Body of pancreas (tissue), 4 donors: ENCODE measurements around the gene FAM78A.

Source experiments
- POLR2A ChIP-seq, 3 donors: fragments of 450-650 bp; IDR thresholded peaks; one replicate each; pipeline ENCODE4 v1.6.1; 2016; ENCODE audit warnings: antibody characterized with exemption in 3 of 3, mild to moderate bottlenecking in 2 of 3
- TF ChIP-seq, protein P1 (sequence below), 7 experiments: fragments of 450-650 bp in 4 of 7; fragments of 200-600 bp in 3 of 7; sonication (generic) in 3 of 7; IDR thresholded peaks; one replicate each; pipeline ENCODE4 v1.5.1; 2016 to 2019; ENCODE audit warnings: antibody characterized with exemption in 7 of 7

GRCh38 chr9:131278702-131279111, 2.4 kb upstream of the FAM78A start:
- TF ChIP-seq, protein P1, sequence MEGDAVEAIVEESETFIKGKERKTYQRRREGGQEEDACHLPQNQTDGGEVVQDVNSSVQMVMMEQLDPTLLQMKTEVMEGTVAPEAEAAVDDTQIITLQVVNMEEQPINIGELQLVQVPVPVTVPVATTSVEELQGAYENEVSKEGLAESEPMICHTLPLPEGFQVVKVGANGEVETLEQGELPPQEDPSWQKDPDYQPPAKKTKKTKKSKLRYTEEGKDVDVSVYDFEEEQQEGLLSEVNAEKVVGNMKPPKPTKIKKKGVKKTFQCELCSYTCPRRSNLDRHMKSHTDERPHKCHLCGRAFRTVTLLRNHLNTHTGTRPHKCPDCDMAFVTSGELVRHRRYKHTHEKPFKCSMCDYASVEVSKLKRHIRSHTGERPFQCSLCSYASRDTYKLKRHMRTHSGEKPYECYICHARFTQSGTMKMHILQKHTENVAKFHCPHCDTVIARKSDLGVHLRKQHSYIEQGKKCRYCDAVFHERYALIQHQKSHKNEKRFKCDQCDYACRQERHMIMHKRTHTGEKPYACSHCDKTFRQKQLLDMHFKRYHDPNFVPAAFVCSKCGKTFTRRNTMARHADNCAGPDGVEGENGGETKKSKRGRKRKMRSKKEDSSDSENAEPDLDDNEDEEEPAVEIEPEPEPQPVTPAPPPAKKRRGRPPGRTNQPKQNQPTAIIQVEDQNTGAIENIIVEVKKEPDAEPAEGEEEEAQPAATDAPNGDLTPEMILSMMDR (IDR thresholded peaks at IDR 0.05) = no peak
- no peak for TF ChIP-seq POLR2A (IDR thresholded peaks at IDR 0.05)
